Stomach (tissue), 4 donors: ENCODE data around the gene ENOX1.

Experiments used
- CTCF ChIP-seq, 7 experiments: fragments of 450-650 bp in 4 of 7; fragments of 200-600 bp in 3 of 7; sonication (generic) in 3 of 7; IDR thresholded peaks; one replicate each; pipeline ENCODE4 v1.5.1; 2016 to 2019; ENCODE audit warnings: antibody characterized with exemption in 7 of 7, control low read depth in 2 of 7, mild to moderate bottlenecking in 1 of 7
- EP300 ChIP-seq: sonication (generic); formaldehyde crosslinking; IDR thresholded peaks from one replicate; pipeline ENCODE4 v1.6.1; 2017; ENCODE audit warnings: antibody characterized with exemption
- POLR2A ChIP-seq, 4 donors: fragments of 450-650 bp; IDR thresholded peaks; one replicate each; pipeline ENCODE4 v1.6.1; 2016; ENCODE audit warnings: antibody characterized with exemption in 4 of 4, control low read depth in 2 of 4, mild to moderate bottlenecking in 1 of 4, moderate library complexity in 1 of 4

- no peak for TF ChIP-seq CTCF (IDR thresholded peaks at IDR 0.05)
- TF ChIP-seq EP300 = no peak
- no peak for TF ChIP-seq POLR2A (IDR thresholded peaks at IDR 0.05)
Observed at GRCh38 chr13:43614063-43614462, 172.7 kb downstream of the ENOX1 start.
